ENCODE measurements around the gene HCST.
"Not testable (repeated sequence)": the region's sequence is repeated elsewhere in the genome, so short reads cannot be mapped to it uniquely, and the experiment has no call there.

HCST gene

DNA sequence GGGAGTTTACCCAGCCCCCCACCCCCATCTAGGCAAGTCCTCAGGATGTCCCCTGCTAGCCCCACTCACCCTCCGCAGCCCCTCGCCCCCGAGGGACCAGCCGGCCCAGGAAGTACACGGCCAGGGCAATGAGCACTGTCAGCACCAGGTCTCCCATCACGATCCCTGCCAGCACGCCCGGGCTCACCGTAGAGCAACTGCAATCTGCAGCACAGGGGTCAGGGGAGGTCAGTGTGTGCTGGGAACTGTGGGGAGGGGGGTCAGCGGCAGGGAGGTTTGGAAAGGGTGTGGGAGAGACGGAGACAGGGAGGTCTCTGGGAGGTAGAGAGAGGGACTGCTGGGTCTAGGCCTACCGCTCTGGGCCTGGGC, 5.0 kb downstream of the HCST start:
- TF ChIP-seq, protein P1, sequence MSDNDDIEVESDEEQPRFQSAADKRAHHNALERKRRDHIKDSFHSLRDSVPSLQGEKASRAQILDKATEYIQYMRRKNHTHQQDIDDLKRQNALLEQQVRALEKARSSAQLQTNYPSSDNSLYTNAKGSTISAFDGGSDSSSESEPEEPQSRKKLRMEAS (IDR thresholded peaks at IDR 0.05; ENCODE audit: low read depth, low read length): no peak
- no peak for TF ChIP-seq MYC (IDR thresholded peaks at IDR 0.05; ENCODE audit: low read depth, low read length)
- peak overlapping the region; percentile 44 for H3K4me3 ChIP-seq (ENCODE audit: low read depth, low read length)
- no peak for DNase-seq (ENCODE audit: low read depth)

DNA sequence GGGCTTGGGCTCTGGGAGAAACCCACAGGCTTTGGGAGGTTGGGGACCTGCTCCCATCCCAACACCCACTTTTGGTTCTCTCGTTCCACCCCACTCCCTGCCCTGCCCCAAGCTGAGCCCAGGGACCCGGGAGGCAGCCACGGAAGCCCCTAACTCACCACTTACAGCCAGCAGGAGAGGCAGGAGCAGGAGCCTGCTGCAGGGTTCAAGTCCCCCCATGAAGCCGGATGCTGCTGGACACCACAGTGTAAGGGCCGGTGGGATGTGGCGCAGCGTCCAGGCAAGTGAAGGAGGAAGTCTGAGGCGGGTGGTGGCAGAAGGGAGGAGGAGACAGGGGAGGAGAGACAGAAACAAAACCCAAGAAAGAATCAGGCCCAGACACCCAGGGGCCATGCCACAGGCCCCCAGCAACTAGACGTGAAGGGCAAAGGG, 5.7 kb downstream of the HCST start, which contains the start of gene TYROBP:
TSS of gene TYROBP (minus strand) at position 286 of the 432 bp plus-strand sequence. CDS start at position 219, 67 bp downstream.
- DNase-seq (ENCODE audit: low read depth): peak; percentile 67
- peak within 1 kb of the TSS; percentile 44 for H3K4me3 ChIP-seq (ENCODE audit: low read depth, low read length)
- TF ChIP-seq, protein P1 (IDR thresholded peaks at IDR 0.05; ENCODE audit: low read depth, low read length): no peak
- no peak for TF ChIP-seq CTCF (IDR thresholded peaks at IDR 0.05; ENCODE audit: low read depth, low read length)

GRCh38 chr19:35908973-35909683, 6.8 kb downstream of the HCST start:
- DNase-seq (ENCODE audit: low read depth): peak; percentile 98
- H3K4me3 ChIP-seq (ENCODE audit: low read depth, low read length): no peak overlapping the region
- TF ChIP-seq MYC (IDR thresholded peaks at IDR 0.05; ENCODE audit: low read depth, low read length) (peak; percentile 75), POLR2A (IDR thresholded peaks at IDR 0.05; ENCODE audit: extremely low read depth, insufficient read length) (no peak), CTCF (IDR thresholded peaks at IDR 0.05; ENCODE audit: low read depth, low read length) (no peak)
- TF ChIP-seq, protein P1 (IDR thresholded peaks at IDR 0.05; ENCODE audit: low read depth, low read length): peak; percentile 57

DNA sequence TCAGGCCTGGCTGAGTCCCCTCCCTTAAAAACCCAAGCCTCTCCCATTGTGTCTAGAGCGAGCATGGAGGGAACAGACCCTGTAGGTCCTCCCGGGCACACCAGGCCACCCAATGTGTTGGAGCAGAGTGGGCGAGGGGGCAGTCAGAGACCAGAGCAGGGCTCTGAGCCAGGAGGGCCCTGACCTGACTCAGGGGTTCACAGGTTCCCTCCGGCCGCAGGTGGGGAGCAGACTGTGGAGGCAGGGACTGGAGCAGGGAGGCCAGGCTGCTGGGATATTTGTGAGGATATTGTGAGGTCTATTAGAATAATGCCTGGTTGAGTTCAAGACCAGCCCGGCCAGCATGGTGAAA, 7.3 kb downstream of the HCST start:
- no peak overlapping the region for H3K4me3 ChIP-seq (ENCODE audit: low read depth, low read length)
- DNase-seq (ENCODE audit: low read depth): no peak
- TF ChIP-seq POLR2A (IDR thresholded peaks at IDR 0.05; ENCODE audit: extremely low read depth, insufficient read length): no peak
- TF ChIP-seq CTCF (IDR thresholded peaks at IDR 0.05; ENCODE audit: low read depth, low read length): no peak
- TF ChIP-seq MYC (IDR thresholded peaks at IDR 0.05; ENCODE audit: low read depth, low read length): no peak
- TF ChIP-seq, protein P1 (IDR thresholded peaks at IDR 0.05; ENCODE audit: low read depth, low read length): no peak

GRCh38 chr19:35910355-35910754, 8.0 kb downstream of the HCST start:
- not testable (repeated sequence) for DNase-seq (ENCODE audit: low read depth); H3K4me3 ChIP-seq (ENCODE audit: low read depth, low read length)

DNA sequence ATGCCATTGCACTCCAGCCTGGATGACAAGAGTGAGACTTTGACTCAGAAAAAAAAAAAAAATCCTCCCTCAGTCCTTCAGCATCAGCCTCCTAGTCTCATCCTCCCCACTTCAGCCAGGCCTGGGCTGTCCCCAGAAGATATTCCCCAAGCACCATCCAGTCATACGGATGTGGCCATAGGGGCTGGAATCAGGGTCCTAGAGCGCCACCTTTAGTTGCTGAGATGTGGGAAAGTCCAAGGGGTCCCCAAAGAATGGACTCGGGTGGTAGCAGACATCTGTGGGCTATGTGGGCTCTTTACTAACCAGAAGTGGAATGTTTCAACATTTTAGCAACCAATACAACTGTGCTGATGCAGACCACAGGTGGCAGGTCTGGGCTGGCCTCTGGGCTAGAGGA, 8.8 kb downstream of the HCST start:
- TF ChIP-seq, protein P1 (IDR thresholded peaks at IDR 0.05; ENCODE audit: low read depth, low read length): no peak
- TF ChIP-seq CTCF (IDR thresholded peaks at IDR 0.05; ENCODE audit: low read depth, low read length) (no peak), MYC (IDR thresholded peaks at IDR 0.05; ENCODE audit: low read depth, low read length) (no peak), POLR2A (IDR thresholded peaks at IDR 0.05; ENCODE audit: extremely low read depth, insufficient read length) (no peak)
- no peak overlapping the region for H3K4me3 ChIP-seq (ENCODE audit: low read depth, low read length)
- peak; percentile 44 for DNase-seq (ENCODE audit: low read depth)

GRCh38 chr19:35911790-35912189, 9.5 kb downstream of the HCST start:
- TF ChIP-seq POLR2A (IDR thresholded peaks at IDR 0.05; ENCODE audit: extremely low read depth, insufficient read length) (no peak), CTCF (IDR thresholded peaks at IDR 0.05; ENCODE audit: low read depth, low read length) (no peak), MYC (IDR thresholded peaks at IDR 0.05; ENCODE audit: low read depth, low read length) (no peak)
- TF ChIP-seq, protein P1 (IDR thresholded peaks at IDR 0.05; ENCODE audit: low read depth, low read length): no peak
- H3K4me3 ChIP-seq (ENCODE audit: low read depth, low read length): no peak overlapping the region
- DNase-seq (ENCODE audit: low read depth): no peak

All from NB4 (cell line).